OCI-LY3 (cell line): ENCODE data around the gene NBEA.

ENCODE experiments used
- EZH2phosphoT487 ChIP-seq: fragments of 200-600 bp; shearing (Covaris generic); IDR thresholded peaks from 2 replicates; pipeline ENCODE4 v1.6.1; 2018; ENCODE audit warnings: antibody characterized with exemption, mixed run types, low read depth
- TF ChIP-seq, protein P1 (sequence below): fragments of 200-600, 300-600 bp; sonication (generic); IDR thresholded peaks from 2 replicates; pipeline ENCODE4 v1.5.1; 2014; ENCODE audit warnings: antibody characterized with exemption, low read length, low read depth

DNA sequence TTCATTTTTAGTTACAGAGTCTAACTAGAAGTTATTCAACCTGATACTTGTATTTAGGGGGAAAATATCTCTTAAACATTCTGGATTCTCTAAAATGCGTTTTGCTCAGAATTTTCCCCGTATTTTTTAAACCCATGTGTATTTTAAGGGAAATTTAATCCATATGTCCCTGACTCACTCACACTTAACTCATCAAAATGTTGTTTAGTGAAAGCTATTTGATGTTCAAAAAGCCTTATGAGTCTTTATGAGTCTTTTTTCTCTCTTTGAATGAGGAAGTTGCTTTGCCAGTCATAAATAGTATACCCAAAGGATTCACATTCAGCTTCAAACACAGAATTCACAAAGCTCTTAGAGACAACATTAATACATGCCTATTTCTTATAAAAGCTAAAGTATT is 518.0 kb downstream of the NBEA start:
- TF ChIP-seq, protein P1, sequence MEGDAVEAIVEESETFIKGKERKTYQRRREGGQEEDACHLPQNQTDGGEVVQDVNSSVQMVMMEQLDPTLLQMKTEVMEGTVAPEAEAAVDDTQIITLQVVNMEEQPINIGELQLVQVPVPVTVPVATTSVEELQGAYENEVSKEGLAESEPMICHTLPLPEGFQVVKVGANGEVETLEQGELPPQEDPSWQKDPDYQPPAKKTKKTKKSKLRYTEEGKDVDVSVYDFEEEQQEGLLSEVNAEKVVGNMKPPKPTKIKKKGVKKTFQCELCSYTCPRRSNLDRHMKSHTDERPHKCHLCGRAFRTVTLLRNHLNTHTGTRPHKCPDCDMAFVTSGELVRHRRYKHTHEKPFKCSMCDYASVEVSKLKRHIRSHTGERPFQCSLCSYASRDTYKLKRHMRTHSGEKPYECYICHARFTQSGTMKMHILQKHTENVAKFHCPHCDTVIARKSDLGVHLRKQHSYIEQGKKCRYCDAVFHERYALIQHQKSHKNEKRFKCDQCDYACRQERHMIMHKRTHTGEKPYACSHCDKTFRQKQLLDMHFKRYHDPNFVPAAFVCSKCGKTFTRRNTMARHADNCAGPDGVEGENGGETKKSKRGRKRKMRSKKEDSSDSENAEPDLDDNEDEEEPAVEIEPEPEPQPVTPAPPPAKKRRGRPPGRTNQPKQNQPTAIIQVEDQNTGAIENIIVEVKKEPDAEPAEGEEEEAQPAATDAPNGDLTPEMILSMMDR, result no peak
- TF ChIP-seq EZH2phosphoT487, result no peak
